HT1080 (cell line): Measurements from ENCODE around the gene NDC1. TPM values are rescaled to one million over a fixed set of nuclear protein-coding genes. Genes with fewer than 3 reads are reported as not detected.

ENCODE experiments used
- small RNA-seq: library from RNA; depleted of rRNA; stranded (forward); fragments of <200 nt; gene quantifications from one replicate; pipeline ENCODE3, GENCODE V24; 2014
- total RNA-seq: library from RNA; depleted of rRNA; stranded (reverse); fragments of >200 nt; shearing (Covaris generic); gene quantifications from 2 replicates; pipeline ENCODE4 v1.2.3, GENCODE V29; 2014; rRNA removed

NDC1 gene
- total RNA-seq, 1 experiment from 2014 or later, result 68.6 TPM

Small RNAs within 50 kb of the gene (small RNA-seq; reads per million reads assigned to genes)
- gene AL049745.1 (not detected), gene RF00418 (not detected)

Other genes with a start within 250 kb of the NDC1 start
- 0.20 and 0.71 TPM in 2 replicates for gene GLIS1, start 99.1 kb downstream of the NDC1 start, total RNA-seq
- 20.2 and 24.9 TPM in 2 replicates for gene YIPF1, start 51.5 kb upstream of the NDC1 start, total RNA-seq
- gene DIO1, start 55.9 kb upstream of the NDC1 start, total RNA-seq, result not detected in 2 replicates
- gene IFT25, start 107.4 kb upstream of the NDC1 start, total RNA-seq, result 44.7 and 58.5 TPM in 2 replicates
- gene LRRC42, start 108.1 kb upstream of the NDC1 start, total RNA-seq, result 33.6 and 41.8 TPM in 2 replicates
- not detected in 2 replicates for gene LDLRAD1, start 179.9 kb upstream of the NDC1 start, total RNA-seq
- 208 and 262 TPM in 2 replicates for gene TMEM59, start 214.9 kb upstream of the NDC1 start, total RNA-seq
- gene TCEANC2, start 215.3 kb upstream of the NDC1 start, total RNA-seq, result 5.5 and 6.1 TPM in 2 replicates